Left lung (tissue), 10 donors: ENCODE data around the gene VWA5B1. TPM values are rescaled to one million over a fixed set of nuclear protein-coding genes. Genes with fewer than 3 reads are reported as not detected.

ENCODE experiments used
- ATAC-seq: fragments of 200-7000 bp; cut with Tn5 transposase; one replicate; pipeline ENCODE4 v1.9.1; 2020; ENCODE audit warnings: moderate library complexity
- DNase-seq, 4 donors: peaks; one replicate each; pipeline ENCODE4 v3.0.0-alpha.2; 2013 to 2020
- H3K27ac ChIP-seq, 2 donors: fragments of 200-600 bp; sonication (generic) in 1 of 2; one replicate each; pipeline versions ENCODE4 v1.5.0 to v1.8.0; 2020 to 2021
- H3K27me3 ChIP-seq, 2 donors: fragments of 200-600 bp; sonication (generic) in 1 of 2; one replicate each; pipeline versions ENCODE4 v1.5.0 to v1.8.0; 2020 to 2021
- H3K36me3 ChIP-seq, 2 donors: fragments of 200-600 bp; sonication (generic) in 1 of 2; one replicate each; pipeline versions ENCODE4 v1.5.0 to v1.8.0; 2020 to 2021
- H3K4me1 ChIP-seq, 2 donors: fragments of 200-600 bp; one replicate each; pipeline ENCODE4 v1.8.0; 2021
- H3K4me3 ChIP-seq, 2 donors: fragments of 200-600 bp; sonication (generic) in 1 of 2; one replicate each; pipeline versions ENCODE4 v1.5.0 to v1.8.0; 2020 to 2021; ENCODE audit warnings: mild to moderate bottlenecking in 1 of 2
- H3K9me3 ChIP-seq, 2 donors: fragments of 200-600 bp; sonication (generic) in 1 of 2; one replicate each; pipeline versions ENCODE4 v1.5.0 to v1.8.0; 2020 to 2021
- CTCF ChIP-seq, 2 donors: fragments of 200-600 bp; sonication (generic) in 1 of 2; IDR thresholded peaks; one replicate each; pipeline versions ENCODE4 v1.5.0 to v1.8.0; 2021; ENCODE audit warnings: antibody characterized with exemption in 2 of 2
- intact Hi-C, 2 donors: fragments of 100-400 bp; cut with DNase I; formaldehyde crosslinking; loops; one replicate each; pipeline versions ENCODE4 v1.11.2 to v1.14.2; 2022
- polyA plus RNA-seq, 6 donors: library from polyadenylated mRNA; unstranded; fragments of 120-200 nt; gene quantifications; one replicate each; pipeline ENCODE4 v1.2.1, GENCODE V29; 2013; ENCODE audit not compliant: insufficient read length in 6 of 6
- total RNA-seq, 2 donors: library from RNA; stranded (reverse); fragmentation: NEBNext Ultra II Directional; extraction: Animal tissue kit (Norgen Biotek cat#: 25700); gene quantifications; one replicate each; pipeline ENCODE4 v1.2.1, GENCODE V29; 2021
- donor health status: DM: no; HTN: yes; CAD: no.
- donor health status: DM: no; HTN: no; CAD: no.

VWA5B1 gene
- total and polyA plus RNA-seq, 8 donors: 0.15 to 1.2 (median 0.70) TPM

- TF ChIP-seq CTCF (IDR thresholded peaks at IDR 0.05): no peak
- DNase-seq: no peak
- Histone ChIP-seq H3K4me1 (no peaks in the 10 kb centered on the region), H3K9me3 (no peaks in the 10 kb centered on the region), H3K4me3 (no peak overlapping the region), H3K36me3 (no peaks in the 10 kb centered on the region), H3K27me3 (peaks cover 0 to 27% of the 10 kb centered on the region in 2 donors), H3K27ac (no peak overlapping the region)
- intact Hi-C loops: no loop called here
- ATAC-seq: no peak
Observed at GRCh38 chr1:20351911-20352701, 61.4 kb downstream of the VWA5B1 start.

GRCh38 chr1:20353836-20354235 is 63.2 kb downstream of the VWA5B1 start:
- Histone ChIP-seq H3K4me1 (no peaks in the 10 kb centered on the region), H3K4me3 (no peak overlapping the region), H3K27me3 (peaks cover 0 to 43% of the 10 kb centered on the region in 2 donors), H3K9me3 (no peaks in the 10 kb centered on the region), H3K36me3 (no peaks in the 10 kb centered on the region), H3K27ac (no peak overlapping the region)
- DNase-seq (no peak), ATAC-seq (no peak)
- intact Hi-C loops: no loop called here
- no peak for TF ChIP-seq CTCF (IDR thresholded peaks at IDR 0.05)

- intact Hi-C loops: no loop called here
- H3K27me3 ChIP-seq: peaks cover 0 to 48% of the 10 kb centered on the region in 2 donors
- H3K9me3 ChIP-seq: no peaks in the 10 kb centered on the region
- DNase-seq (no peak), ATAC-seq (no peak)
- no peak for TF ChIP-seq CTCF (IDR thresholded peaks at IDR 0.05)
- H3K4me1 ChIP-seq: no peaks in the 10 kb centered on the region
- H3K4me3 ChIP-seq: no peak overlapping the region
- no peaks in the 10 kb centered on the region for H3K36me3 ChIP-seq
- no peak overlapping the region for H3K27ac ChIP-seq
Observed at GRCh38 chr1:20354610-20355009, 63.9 kb downstream of the VWA5B1 start.

GRCh38 chr1:20355101-20355827 is 64.6 kb downstream of the VWA5B1 start:
- no peaks in the 10 kb centered on the region for H3K9me3 ChIP-seq
- no peak overlapping the region for H3K27ac ChIP-seq
- H3K27me3 ChIP-seq: peaks cover 0 to 48% of the 10 kb centered on the region in 2 donors
- no peak for ATAC-seq
- no peak overlapping the region for H3K4me3 ChIP-seq
- intact Hi-C loops: no loop called here
- no peaks in the 10 kb centered on the region for H3K36me3 ChIP-seq
- DNase-seq: no peak
- H3K4me1 ChIP-seq: no peaks in the 10 kb centered on the region
- no peak for TF ChIP-seq CTCF (IDR thresholded peaks at IDR 0.05)
